Spleen (tissue), 7 donors: Measurements from ENCODE around the gene AKT1S1.

Experiments used
- POLR2A ChIP-seq, 3 donors: fragments of 450-650 bp; IDR thresholded peaks; one replicate each; pipeline ENCODE4 v1.5.1; 2017; ENCODE audit warnings: antibody characterized with exemption in 3 of 3, mild to moderate bottlenecking in 1 of 3
- TF ChIP-seq, protein P1 (sequence below), 11 experiments: fragments of 200-600 bp in 7 of 11; fragments of 450-650 bp in 4 of 11; sonication (generic) in 4 of 11; IDR thresholded peaks in 8 of 11; conservative IDR thresholded peaks in 3 of 11; 1 replicate in 7 of 11; 2 replicates in 4 of 11; pipeline versions ENCODE4 v1.4.0 to v1.8.0; 2016 to 2021; ENCODE audit warnings: antibody characterized with exemption in 11 of 11, inconsistent platforms in 4 of 11, mild to moderate bottlenecking in 1 of 11
- donor health status: DM: no; HTN: no; CAD: no; lungs with moderate emphysema.
- donor health status: DM: no; HTN: no; CAD: no.
- donor health status: DM: no; HTN: no; CAD: no.

DNA sequence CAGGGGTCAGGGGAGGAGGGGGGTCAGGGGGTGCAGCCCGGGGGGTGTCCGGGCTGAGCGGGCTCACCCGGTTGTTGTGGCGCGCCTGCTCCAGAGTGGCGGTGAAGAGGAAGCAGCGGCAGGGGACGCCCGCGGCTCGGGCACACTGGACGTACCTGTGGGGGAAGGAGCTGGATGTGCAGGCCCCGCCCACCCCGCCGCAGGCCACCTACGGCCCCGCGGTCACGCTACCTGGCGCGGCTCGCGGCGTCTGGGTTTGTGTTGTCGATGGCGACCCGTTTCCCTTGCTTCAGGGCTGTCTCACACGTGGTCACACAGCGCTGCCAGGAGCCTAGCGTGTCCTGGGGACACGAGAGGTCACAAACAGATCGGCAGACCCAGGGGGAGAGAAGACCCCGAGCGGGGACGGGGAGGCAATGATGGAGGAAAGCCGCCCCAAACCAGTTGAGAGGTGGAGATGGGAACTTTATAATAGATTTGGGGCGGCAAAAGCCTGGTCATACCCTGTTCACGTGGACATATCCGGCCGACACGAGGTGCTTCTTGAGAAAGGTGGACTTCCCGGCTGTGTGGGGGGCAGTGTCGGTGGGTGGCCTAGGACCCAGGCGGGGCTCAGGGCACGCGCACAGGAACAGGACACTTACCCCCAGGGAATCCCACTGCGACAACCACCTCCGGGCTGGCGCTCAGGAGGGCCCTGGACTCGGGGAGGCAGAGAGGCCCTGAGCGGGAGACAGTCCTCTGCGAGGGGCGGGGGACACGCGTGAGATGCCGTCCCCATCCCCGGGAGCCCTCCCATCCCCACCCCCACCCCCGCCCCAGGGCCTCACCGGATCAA, 15.4 kb downstream of the AKT1S1 start:
- TF ChIP-seq POLR2A (IDR thresholded peaks at IDR 0.05): no peak
- TF ChIP-seq, protein P1, sequence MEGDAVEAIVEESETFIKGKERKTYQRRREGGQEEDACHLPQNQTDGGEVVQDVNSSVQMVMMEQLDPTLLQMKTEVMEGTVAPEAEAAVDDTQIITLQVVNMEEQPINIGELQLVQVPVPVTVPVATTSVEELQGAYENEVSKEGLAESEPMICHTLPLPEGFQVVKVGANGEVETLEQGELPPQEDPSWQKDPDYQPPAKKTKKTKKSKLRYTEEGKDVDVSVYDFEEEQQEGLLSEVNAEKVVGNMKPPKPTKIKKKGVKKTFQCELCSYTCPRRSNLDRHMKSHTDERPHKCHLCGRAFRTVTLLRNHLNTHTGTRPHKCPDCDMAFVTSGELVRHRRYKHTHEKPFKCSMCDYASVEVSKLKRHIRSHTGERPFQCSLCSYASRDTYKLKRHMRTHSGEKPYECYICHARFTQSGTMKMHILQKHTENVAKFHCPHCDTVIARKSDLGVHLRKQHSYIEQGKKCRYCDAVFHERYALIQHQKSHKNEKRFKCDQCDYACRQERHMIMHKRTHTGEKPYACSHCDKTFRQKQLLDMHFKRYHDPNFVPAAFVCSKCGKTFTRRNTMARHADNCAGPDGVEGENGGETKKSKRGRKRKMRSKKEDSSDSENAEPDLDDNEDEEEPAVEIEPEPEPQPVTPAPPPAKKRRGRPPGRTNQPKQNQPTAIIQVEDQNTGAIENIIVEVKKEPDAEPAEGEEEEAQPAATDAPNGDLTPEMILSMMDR (IDR thresholded peaks at IDR 0.05 in 8 of 11, conservative IDR thresholded peaks at IDR 0.05 in 3 of 11): no peak
